HCEC 1CT (cell line): ENCODE results near the gene CLTC.
A peak's percentile ranks its signal among the peaks of the same experiment; 100 is the strongest.

Experiments used
- DNase-seq: peaks from one replicate; pipeline ENCODE4 v3.0.0-alpha.2; 2017

Gene CLTC

GRCh38 chr17:59634632-59635541, 15.2 kb downstream of the CLTC start:
- no peak for DNase-seq

- DNase-seq, result no peak
Observed at GRCh38 chr17:59637611-59638310, 18.1 kb downstream of the CLTC start.

- DNase-seq, result no peak
Observed at GRCh38 chr17:59638553-59638952, 18.9 kb downstream of the CLTC start.

GRCh38 chr17:59641799-59642484, 22.2 kb downstream of the CLTC start:
- no peak for DNase-seq

- no peak for DNase-seq
Observed at GRCh38 chr17:59642565-59642964, 22.9 kb downstream of the CLTC start.

GRCh38 chr17:59643159-59644140, 23.8 kb downstream of the CLTC start:
- DNase-seq, result peak; percentile 71

GRCh38 chr17:59647288-59647687, 27.6 kb downstream of the CLTC start:
- DNase-seq, result no peak

GRCh38 chr17:59649886-59650285, 30.2 kb downstream of the CLTC start:
- no peak for DNase-seq

GRCh38 chr17:59650642-59651041, 30.9 kb downstream of the CLTC start:
- DNase-seq, result no peak

GRCh38 chr17:59651346-59651745, 31.7 kb downstream of the CLTC start:
- DNase-seq, result peak; percentile 50

GRCh38 chr17:59652119-59652518, 32.4 kb downstream of the CLTC start:
- peak; percentile 94 for DNase-seq

- peak; percentile 86 for DNase-seq
Observed at GRCh38 chr17:59656624-59657023, 36.9 kb downstream of the CLTC start.

- DNase-seq, result peak; percentile 53
Observed at GRCh38 chr17:59666235-59666634, 46.5 kb downstream of the CLTC start.

- peak; percentile 97 for DNase-seq
Observed at GRCh38 chr17:59668816-59669215, 49.1 kb downstream of the CLTC start.

GRCh38 chr17:59669411-59669810, 49.7 kb downstream of the CLTC start:
- no peak for DNase-seq

GRCh38 chr17:59669944-59670343, 50.2 kb downstream of the CLTC start:
- no peak for DNase-seq

- no peak for DNase-seq
Observed at GRCh38 chr17:59671386-59671785, 51.7 kb downstream of the CLTC start.

GRCh38 chr17:59675231-59675630, 55.5 kb downstream of the CLTC start:
- DNase-seq, result no peak

GRCh38 chr17:59676716-59677115, 57.0 kb downstream of the CLTC start:
- no peak for DNase-seq

GRCh38 chr17:59678918-59679317, 59.2 kb downstream of the CLTC start:
- DNase-seq, result no peak

- DNase-seq, result peak; percentile 30
Observed at GRCh38 chr17:59680314-59680713, 60.6 kb downstream of the CLTC start.

- no peak for DNase-seq
Observed at GRCh38 chr17:59683283-59683682, 63.6 kb downstream of the CLTC start.
